ENCODE data around the gene SENP2.
"Not testable (repeated sequence)": the region's sequence is repeated elsewhere in the genome, so short reads cannot be mapped to it uniquely, and the experiment has no call there.

The SENP2 gene

DNA sequence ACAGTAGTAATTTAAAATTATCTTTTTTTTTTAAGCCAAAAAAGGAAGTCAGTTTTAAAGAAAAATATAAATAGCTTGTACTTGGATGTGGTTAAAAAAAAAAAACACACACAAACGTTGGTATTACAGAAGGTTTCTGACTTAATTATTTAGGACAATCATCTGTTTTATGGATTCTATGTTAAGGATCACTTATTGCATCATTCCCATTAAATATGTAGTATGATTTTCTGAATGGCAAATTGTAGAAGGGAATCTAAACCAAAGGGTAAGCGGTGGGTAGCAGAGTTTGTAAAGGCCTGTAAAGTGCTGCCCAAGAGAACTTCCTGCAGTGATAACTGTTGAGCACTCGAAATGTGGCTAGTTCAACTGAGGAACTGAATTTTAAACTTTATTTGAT is 8.0 kb downstream of the SENP2 start:
- no peak for DNase-seq

DNA sequence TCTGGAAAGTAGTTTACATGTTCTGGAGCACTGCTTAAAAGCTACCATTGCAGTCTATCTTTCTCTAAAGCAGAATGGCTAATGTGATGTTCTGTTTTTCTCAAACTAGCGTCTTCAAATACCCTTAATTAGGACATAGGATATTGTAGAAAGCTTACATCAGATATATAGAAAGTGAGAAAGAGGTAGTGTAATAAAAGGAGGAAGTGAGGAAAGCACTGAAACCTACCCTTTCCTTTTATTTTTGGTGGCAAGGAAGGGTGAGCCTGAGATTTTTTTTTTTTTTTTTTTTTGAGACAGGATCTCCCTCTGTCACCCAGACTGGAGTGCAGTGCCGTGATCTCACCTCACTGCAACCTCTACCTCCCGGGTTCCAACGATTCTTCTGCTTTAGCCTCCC is 9.4 kb downstream of the SENP2 start:
- DNase-seq, result no peak

DNA sequence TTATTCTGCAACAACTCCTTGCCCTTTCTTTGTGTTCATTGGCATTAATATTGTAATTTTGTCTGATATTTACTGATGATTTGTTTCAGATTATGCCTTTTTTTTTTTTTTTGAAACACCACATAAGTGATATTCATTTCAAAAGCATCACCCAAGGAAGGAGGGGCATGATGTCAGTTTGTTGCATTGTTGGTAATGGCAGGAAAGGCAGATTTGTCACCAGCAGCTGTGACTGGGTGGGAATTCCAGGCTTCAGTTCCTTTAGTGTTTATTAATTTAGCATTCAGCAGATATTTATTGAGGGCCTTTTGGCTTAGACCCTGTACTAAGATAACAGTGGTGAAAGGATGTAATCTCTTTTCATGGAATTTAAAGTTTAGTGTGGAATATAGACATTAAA is 19.5 kb downstream of the SENP2 start:
- no peak for DNase-seq

DNA sequence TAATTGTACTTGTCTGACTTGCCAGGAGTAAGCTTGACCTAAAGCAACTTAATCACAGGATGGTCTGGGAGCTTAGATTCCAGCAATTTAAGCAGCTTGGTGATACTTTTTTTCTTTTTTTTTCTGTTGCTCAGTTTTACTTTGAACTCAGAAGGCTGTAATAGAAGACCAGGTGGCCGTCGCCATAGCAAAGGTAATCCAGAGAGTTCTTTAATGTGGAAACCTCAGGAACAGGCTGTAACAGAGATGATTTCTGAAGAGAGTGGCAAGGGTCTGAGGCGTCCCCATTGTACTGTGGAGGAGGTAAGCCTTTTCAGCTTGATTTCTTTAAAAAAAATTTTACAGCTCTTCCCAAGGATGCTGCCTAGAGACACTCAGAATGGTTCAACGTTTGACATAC is 20.1 kb downstream of the SENP2 start:
- no peak for DNase-seq

DNA sequence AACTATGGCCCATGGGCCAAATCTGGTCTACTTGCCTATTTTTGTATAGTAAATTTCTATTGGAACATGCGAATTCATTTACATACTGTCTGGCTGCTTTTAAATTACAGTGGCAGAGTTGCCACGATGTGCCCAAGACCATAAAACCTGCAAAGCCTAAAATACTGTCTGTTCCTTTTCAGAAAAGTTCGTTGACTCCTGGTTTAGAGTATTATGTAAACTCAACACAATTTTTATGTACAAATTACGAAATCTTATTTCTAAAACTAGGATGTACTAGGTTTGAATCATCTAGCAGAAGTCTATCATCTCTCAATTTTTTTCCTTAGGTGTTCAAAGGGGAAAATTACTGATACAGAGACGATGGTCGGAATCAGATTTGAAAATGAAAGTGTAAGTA is 26.9 kb downstream of the SENP2 start:
- no peak for DNase-seq

DNA sequence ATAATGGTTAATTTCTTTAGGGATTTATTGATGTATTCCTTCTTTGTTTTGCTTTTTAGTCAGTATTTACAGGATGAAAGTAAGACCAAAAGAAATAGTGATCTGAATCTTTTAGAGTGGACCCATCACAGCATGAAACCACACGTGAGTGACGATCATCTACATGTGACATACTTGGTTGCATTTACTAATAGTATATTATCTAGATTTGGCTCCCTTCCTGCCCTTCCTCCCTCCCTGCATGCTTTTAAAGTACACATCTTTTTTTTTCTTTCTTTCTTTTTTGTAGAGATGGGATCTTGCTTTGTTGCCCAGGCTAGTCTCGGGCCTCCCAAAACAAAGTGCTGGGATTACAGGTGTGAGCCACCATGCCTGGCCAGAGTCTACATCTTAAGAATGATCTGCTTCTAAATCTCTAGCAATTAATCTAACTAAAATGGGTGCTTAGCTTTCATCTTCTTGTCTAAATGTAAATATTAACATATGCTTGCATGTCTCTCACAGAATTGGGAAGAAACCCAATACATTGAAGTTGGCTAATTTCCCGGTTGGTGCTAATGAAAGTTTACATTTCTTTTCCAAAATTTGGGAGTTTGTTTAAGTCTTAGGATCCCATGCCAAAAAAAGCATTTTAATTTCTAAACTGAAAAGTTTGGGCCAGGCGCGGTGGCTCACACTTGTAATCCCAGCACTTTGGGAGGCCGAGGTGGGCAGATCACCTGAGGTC is 38.0 kb downstream of the SENP2 start:
- no peak for DNase-seq

DNA sequence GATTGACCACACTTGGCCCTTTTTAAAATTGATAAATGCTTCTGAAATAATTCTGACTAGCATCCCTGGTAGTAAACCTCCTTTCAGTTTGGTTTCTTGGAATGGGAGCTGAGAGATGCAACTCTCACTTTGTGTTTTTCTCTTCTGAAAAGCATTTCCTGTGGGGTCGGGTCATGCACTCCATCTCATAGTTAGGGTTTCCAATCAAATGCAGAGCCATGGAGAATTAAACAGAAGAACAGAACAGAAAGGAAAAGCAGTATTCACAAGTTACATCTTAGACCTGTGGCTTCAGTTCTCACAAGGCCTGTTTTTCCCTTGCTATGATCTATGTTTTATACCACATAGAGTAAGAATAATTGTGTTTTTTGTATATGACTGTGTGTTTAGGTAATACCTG is 39.7 kb downstream of the SENP2 start:
- DNase-seq, result no peak

DNA sequence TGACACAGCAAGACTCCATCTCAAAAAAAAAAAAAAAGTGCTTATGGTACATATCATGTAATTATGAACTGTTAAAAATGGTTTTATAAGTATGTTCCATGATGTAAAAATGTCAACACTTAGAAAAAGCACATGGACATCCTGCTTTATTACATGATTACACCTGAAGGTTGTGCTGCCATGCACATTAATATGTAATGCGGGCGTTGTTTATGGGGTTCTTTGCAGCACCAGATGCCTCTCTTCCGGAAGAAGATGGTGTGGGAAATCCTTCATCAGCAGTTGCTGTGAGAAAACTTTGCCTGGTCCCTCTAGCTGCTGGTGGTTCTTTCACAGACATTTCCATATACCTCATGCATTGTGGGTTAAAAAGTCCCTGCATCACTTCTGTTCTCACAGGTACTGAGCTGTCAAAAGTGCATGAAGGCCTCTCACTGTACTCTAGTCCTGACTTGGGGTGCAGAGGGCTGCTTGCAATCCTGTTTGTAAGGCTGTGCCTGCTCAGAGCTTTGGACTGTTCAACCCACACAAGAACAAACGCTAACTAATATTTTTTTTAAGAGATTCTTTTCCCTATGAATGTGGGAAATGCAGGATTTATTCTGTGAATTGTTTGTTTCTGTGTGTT is 43.6 kb downstream of the SENP2 start:
- DNase-seq, result no peak

DNA sequence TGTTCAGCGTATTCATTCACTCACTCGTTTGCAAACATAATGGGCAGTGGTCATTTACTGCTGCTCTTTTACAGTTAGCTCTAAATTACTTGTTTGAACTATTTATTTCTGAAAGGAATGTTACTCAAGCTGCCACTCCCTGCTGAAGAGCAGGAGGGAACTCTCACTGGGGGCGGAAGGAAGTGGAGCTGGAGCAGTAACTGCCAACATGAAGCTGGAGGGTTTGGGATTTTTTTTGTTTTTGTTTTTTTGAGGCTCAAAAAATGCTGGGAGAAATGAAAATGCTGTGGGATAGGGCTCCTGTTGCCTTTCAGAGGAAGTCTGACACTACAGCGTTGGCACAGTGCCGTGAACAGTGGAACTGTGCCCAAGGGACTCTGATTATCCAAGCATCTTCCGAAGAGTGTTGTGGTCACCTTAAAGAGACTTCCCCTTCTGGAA is 44.1 kb downstream of the SENP2 start:
- no peak for DNase-seq

DNA sequence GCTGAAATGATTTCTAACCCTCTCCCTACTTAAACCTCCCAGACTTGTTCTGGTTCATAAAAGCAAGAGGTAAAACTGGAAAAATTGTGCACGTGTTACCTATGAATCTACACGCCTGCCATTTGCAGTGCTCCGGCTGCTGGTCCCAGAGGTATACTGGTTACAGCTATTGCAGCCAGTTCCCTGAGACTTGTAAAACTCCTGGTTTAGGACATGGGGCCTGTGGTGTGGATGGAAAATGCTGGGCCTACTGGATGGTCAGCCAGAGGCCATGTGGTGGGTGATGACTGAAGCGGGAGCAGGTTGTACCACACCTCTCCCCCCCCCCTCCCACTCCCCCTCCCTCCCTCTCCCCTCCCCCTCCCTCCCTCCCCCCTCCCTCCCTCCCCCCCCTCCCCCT is 45.0 kb downstream of the SENP2 start:
- DNase-seq, result no peak

DNA sequence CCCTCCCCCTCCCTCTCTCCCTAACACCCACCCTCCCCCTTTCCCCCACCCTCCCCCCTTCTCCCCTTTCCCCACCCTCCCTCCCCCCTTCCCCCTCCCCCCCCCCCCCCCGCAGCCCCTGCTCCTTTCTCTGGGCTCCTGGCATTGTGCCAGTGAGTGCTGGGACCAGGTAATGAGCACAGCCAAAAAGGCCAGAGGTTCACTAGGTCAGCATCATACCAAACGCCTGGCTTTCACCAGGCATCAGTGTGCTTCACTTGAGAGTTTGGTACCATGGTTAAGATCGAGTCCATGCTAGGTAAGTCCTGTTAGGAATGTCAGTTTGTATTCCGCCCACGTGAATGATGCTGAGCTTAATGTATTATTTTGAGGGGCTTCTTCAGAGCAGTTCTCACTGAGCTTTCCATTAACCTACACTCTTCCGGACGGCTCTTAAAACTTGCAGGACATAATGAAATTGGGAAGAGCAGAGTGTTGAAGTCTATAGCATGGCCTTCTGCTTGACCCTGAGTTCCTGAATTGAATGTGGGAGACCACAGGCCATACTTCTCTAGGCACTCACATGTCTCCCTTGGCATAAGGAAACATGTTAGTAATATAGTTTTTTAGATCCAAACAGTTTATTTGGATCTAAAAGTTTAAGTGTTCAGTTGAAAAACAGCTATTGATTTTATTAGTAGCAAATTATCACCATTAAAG is 45.6 kb downstream of the SENP2 start:
- no peak for DNase-seq

DNA sequence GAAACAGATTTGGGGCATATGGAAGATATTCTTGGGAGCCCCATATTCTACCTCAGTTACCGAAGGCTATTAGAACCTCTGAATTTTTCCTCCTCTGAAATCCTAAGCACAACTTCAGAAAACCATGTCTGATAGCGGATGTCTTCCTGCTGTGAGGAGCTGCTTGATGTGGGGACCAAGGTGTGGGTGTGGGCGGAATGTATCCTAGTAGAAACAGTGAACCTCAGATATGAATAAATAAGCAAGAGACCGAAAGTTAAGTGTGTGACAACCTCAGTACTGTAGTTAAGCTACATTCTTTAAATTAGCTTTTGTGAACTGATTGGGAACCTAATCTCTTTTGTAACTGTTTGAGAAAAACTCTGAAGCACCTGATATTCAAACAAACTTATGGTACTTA is 46.9 kb downstream of the SENP2 start:
- DNase-seq, result no peak

DNA sequence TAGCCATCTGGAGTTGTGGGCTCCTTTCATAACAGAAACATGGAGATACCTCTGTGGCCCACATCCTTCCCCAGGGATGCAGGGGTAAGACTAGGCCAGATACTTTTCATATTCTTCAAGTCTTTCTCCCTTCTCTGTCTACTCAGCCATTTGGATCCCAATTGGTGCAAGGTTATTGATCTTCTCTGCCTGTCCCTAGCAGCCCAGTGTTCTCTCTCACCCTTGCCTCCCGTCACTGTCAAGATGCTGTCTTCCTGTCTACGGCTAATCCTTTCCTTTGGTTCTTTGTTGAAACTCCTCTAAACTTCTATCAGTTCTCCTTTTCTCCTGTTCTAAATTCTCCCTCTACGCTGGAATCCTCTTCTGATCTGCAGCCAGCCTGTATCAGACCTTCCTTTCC is 51.3 kb downstream of the SENP2 start:
- no peak for DNase-seq

DNA sequence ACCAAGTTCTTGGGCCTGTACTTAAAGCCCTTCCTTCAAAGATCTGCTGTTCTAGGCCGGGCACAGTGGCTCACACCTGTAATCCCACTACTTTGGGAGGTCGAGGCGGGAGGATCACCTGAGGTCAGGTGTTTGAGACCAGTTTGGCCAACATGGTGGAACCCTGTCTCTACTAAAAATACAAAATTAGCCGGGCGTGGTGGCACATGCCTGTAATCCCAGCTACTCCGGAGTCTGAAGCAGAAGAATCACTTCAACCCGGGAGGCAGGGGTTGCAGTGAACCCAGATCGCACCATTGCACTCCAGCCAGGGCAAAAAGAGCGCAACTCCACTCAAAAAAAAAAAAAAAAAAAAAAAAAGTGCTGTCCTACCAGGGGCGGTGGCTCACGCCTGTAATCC is 52.6 kb downstream of the SENP2 start:
- not testable (repeated sequence) for DNase-seq

DNA sequence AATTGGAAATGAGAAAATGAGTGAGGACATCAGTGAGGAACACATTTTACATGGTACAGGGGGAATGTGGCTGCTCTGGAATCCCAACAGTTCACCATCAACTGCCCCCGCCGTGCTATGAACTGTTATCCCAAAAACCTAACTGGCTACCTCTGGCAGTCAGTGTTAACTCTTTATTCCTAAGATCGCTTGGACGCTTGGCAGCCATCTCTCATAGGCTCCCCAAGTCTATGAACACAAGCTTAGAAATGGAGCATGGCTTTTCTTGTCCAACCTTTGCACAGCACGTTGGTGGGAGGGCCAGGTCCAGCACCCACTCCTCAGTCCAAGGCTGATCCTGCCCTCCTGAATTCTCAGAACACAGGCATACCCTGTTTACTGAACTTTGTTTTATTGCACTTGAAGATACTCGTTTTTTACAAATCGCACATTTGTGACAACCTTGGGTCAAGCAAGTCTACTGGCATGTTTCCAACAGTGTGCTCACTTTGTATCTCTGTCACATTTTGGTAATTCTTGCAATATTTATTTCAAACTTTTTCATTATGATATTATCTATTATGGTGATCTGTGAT is 53.6 kb downstream of the SENP2 start:
- DNase-seq, result no peak

DNA sequence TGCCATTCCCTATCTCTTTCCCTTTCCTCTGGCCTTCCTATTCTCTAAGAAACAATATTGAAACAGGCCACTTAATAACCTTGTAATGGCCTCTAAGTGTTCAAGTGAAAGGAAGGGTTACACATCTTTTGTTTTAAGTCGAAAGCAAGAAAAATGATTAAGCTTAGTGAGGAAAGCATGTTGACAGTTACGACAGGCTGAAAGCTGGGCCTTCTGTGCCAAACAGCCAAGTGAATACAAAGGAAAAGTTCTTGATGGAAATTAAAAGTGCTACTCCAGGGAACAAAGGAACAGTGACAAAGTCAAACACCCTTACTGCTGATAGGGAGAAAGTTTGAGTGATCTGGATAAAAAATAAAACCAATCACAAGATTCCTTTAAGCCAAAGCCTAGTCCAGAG is 54.2 kb downstream of the SENP2 start:
- DNase-seq, result no peak

DNA sequence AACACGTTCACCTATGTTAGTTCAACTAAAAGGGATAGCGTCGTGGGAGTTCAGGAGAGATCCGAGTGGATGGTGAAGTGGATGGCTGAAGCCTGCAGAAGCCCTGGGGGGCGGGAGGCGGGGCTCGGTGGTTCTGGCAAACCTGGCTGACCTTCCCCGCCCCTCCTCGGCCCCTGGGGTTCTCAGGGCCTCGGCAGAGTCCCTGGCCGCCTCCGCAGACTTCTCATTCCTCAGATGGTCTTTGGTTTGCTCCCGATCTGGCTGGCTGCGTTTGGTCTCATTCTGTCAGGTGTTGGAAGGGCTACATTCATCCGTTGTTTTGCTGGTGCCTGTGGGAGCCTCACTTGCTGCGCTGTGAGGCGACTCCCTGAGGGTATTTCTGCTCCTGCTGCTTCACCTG is 59.1 kb downstream of the SENP2 start:
- DNase-seq, result not testable (repeated sequence)

DNA sequence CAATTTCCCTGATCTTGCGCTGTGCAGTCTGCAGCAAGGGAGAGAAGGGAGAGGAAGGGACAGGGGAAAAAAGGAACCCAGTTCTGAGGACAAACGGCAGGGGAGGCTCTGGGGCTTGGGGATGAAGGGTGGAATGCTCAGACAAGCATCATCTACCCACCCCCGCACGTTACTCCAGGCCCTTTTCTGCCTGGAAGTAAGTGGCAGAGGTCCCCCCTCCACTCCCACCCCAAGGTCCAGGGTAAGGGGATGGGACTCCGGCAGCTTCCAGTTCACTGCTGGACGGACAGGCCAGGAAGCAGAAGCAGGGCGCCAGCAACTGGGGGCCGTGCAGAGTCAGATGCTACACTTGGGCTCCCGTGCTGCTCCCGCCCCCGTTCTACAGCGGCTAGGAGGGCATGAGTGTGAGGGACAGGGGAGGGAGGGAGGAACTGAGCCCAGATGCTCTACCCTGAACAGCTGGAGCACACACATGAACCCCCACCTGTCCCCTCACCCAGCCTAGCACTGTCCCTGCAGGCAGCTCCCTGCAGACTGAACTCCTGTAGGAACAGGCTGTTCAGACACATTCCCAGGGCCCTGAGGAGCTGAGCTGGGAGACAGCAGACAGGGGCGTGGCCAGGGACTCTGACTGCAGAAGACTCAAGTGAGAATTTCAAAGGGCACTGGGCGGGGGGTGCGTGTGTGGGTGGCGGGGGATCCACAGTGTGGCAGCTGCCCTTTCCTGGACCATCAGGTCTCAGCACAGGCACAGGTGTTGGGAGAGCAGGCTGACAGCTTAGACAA is 59.7 kb downstream of the SENP2 start:
- no peak for DNase-seq

DNA sequence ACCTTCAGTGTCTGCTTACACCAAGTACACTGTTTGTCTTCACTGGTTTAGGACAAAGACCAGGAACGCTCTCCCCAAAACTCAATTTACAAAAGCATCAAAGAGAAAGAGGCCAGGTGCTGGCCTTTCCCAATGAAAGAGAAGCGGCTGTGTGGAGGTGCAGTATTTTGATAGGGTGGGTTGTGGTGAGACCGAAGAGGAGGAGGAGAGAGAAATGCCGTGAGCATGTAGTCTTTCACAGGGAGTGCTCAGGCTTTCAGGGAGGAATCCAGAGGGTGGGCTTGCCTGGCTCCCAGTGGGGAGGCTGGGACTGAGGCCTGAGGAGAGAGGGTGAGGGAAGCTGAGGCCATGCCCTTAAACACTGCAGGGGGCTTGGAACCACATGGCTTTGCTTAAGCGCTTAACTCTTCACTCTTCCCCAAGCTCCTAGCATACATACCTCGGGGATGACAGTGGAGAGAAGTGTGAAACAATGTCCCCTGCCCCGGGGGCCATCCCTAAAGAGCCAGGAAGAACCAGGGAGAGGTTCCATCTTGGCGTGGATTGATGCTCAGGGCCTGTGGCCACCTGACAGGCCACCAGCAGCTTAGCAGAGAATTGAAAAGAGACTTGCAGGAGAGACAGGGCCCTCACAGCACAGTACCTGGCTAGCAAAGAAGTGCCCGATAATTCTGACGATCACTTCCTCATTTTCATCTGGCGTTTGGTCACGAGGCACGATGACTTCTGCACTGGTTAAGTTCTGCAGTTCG is 60.5 kb downstream of the SENP2 start:
- DNase-seq, result no peak

DNA sequence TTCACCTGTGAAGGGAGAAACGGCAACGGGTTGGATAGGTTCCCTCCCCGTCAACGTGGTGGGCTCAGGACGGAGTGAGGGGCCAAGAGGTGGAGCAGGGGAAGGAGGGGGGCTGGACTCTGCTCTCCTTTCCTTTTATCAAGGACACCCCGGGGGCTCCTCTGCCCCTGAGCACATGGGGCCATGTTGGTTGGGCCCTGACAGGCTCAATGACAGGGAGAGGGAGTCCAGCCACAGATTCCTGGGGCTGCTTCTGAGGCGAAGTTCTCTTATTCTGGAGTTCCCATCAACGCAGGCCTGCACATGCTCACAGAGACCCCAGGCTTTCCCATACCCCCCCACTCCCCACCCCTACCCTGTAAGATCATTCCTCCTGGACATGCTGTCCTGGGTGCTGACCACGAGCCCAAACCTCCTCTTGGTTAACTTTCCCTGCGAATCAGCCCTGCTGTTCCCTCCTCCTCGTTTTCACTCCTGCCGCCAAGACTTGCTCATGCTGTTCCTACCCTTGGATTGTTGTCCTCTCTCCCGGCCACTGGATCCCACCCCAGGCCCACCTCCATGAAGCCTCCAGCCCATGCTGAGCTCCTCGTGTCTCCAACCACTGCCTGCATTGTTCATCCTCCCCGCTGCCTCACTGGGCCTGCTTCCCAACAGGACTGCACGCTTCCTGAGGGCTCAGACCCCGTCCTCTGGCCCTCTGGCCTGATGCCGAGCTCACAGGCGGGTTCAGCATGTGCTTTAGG is 61.2 kb downstream of the SENP2 start:
- no peak for DNase-seq

DNA sequence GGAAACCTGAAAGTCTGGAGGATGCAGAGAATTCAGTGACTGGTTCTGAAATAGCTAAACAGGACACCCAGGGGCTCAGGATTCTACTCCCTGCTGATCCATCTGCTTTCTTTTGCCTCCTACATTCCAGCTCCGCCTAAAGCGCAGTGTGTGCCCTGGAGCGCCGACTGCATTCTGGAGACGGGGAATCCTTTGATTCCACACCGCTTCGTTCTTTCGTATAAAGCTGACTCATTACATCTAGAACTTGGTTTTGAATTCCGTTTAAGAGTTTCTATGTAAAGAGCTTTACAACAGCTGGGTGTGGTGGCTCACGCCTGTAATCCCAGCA is 61.8 kb downstream of the SENP2 start:
- no peak for DNase-seq

DNA sequence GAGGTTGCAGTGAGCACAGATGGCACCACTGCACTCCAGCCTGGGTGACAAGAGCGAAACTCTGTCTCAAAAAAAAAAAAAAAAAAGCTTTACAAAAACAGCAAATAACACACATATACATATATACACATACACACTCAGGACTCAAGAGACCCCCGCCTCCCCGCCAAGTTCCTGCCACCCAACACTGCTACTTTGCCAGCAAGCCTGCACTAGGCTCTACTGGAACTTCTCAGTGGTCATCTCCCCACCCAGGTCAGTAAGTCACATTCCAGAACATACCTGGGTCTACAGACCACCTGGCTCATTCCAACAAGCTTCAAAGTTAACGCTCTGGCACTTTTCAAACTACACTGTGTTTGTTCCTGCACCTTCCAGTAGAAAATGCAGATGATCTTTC is 62.3 kb downstream of the SENP2 start:
- no peak for DNase-seq
